ENCODE data around the gene PHACTR2.

The PHACTR2 gene

GRCh38 chr6:143802833-143803565 is 125.2 kb downstream of the PHACTR2 start:
- Histone ChIP-seq H3K4me3 (ENCODE audit: low read depth in 1 of 2, low read length in 1 of 2) (no peak overlapping the region), H3K27ac (no peak overlapping the region), H3K36me3 (no peaks in the 10 kb centered on the region), H3K27me3 (no peaks in the 10 kb centered on the region), H3K4me1 (ENCODE audit: control insufficient read depth in 1 of 2, insufficient read depth in 1 of 2, low read depth in 1 of 2, low read length in 1 of 2) (peaks cover 22 to 26% of the 10 kb centered on the region in 2 experiments), H3K9me3 (no peaks in the 10 kb centered on the region)
- TF ChIP-seq CTCF (IDR thresholded peaks at IDR 0.05): no peak

GRCh38 chr6:143803769-143804568 is 126.2 kb downstream of the PHACTR2 start:
- no peaks in the 10 kb centered on the region for H3K9me3 ChIP-seq
- H3K4me3 ChIP-seq (ENCODE audit: low read depth in 1 of 2, low read length in 1 of 2): no peak overlapping the region
- no peaks in the 10 kb centered on the region for H3K27me3 ChIP-seq
- no peak for TF ChIP-seq CTCF (IDR thresholded peaks at IDR 0.05)
- H3K27ac ChIP-seq: peak overlapping the region; percentile 9
- H3K4me1 ChIP-seq (ENCODE audit: control insufficient read depth in 1 of 2, insufficient read depth in 1 of 2, low read depth in 1 of 2, low read length in 1 of 2): peaks cover 28 to 36% of the 10 kb centered on the region in 2 experiments
- H3K36me3 ChIP-seq: no peaks in the 10 kb centered on the region

- Histone ChIP-seq H3K9me3 (no peaks in the 10 kb centered on the region), H3K27ac (no peak overlapping the region), H3K27me3 (no peaks in the 10 kb centered on the region), H3K36me3 (peaks cover 3% of the 10 kb centered on the region), H3K4me1 (ENCODE audit: control insufficient read depth in 1 of 2, insufficient read depth in 1 of 2, low read depth in 1 of 2, low read length in 1 of 2) (peaks cover 28 to 36% of the 10 kb centered on the region in 2 experiments), H3K4me3 (ENCODE audit: low read depth in 1 of 2, low read length in 1 of 2) (no peak overlapping the region)
- no peak for TF ChIP-seq CTCF (IDR thresholded peaks at IDR 0.05)
These were observed 127.1 kb downstream of the PHACTR2 start for GRCh38 chr6:143804835-143805239.

- Histone ChIP-seq H3K4me1 (ENCODE audit: control insufficient read depth in 1 of 2, insufficient read depth in 1 of 2, low read depth in 1 of 2, low read length in 1 of 2) (peaks cover 28 to 36% of the 10 kb centered on the region in 2 experiments), H3K27me3 (no peaks in the 10 kb centered on the region), H3K9me3 (no peaks in the 10 kb centered on the region), H3K27ac (peak overlapping the region; percentile 79), H3K4me3 (ENCODE audit: low read depth in 1 of 2, low read length in 1 of 2) (no peak overlapping the region), H3K36me3 (peaks cover 4% of the 10 kb centered on the region)
- TF ChIP-seq CTCF (IDR thresholded peaks at IDR 0.05): no peak
These were observed 128.7 kb downstream of the PHACTR2 start for GRCh38 chr6:143806282-143807102.

- H3K9me3 ChIP-seq: no peaks in the 10 kb centered on the region
- no peak for TF ChIP-seq CTCF (IDR thresholded peaks at IDR 0.05)
- H3K36me3 ChIP-seq: peaks cover 4% of the 10 kb centered on the region
- H3K27me3 ChIP-seq: no peaks in the 10 kb centered on the region
- peaks cover 28 to 36% of the 10 kb centered on the region in 2 experiments for H3K4me1 ChIP-seq (ENCODE audit: control insufficient read depth in 1 of 2, insufficient read depth in 1 of 2, low read depth in 1 of 2, low read length in 1 of 2)
- H3K4me3 ChIP-seq (ENCODE audit: low read depth in 1 of 2, low read length in 1 of 2): peak overlapping the region; percentile 30 to 39
- peak overlapping the region; percentile 79 for H3K27ac ChIP-seq
These were observed 129.5 kb downstream of the PHACTR2 start for GRCh38 chr6:143807103-143807772.

Measured in neutrophil (primary cell).